Measurements from ENCODE around the gene CTIF. TPM values are rescaled to one million over a fixed set of nuclear protein-coding genes. Genes with fewer than 3 reads are reported as not detected.
A peak's percentile ranks its signal among the peaks of the same experiment; 100 is the strongest.

Gene CTIF
- total RNA-seq, 1 donor from 2014 or later = 24.9 TPM

DNA sequence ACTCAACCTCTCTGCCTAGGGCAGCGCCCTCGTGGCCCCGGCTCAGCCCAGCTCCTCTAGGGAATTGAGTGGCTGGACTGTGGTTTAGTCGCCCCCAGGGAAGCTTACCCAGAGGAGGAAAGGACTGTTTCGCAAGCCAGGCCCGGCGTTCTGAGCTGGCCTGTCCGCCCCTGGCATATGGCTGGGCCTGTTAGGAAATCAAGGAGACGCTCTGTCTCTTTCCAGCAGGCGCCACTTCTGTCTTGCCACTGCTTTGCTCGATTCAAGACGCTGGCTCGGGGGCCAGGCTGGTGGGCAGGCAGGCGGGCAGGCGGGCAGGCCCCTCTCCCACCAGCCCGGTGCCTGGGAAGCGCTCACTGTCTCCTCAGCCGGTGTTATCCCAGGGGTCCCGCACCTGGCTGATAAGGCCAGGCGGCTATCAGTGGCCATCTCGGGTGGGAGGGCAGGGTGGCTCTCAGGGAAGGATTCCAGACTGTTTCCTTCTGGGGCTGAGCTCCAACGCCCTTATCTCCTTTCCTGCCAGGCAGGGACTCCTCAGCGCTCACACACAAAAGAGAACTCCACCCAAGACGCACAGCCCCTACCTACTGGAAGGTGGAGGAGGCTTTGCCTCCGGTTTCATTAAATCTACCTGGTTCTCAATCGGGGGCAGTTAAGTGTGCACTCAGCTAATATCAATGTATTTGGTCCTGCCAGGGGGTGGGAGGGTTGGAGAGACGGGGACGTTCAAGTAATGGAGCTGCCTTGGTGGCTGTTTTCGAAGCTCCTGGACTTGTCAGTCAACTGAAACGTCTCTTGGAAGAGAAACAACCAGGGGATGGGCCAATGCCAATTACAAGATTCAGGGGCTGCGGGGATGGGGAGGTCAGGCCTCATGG is 302.8 kb downstream of the CTIF start:
- peak; percentile 68 for DNase-seq (ENCODE audit: low read depth)

DNA sequence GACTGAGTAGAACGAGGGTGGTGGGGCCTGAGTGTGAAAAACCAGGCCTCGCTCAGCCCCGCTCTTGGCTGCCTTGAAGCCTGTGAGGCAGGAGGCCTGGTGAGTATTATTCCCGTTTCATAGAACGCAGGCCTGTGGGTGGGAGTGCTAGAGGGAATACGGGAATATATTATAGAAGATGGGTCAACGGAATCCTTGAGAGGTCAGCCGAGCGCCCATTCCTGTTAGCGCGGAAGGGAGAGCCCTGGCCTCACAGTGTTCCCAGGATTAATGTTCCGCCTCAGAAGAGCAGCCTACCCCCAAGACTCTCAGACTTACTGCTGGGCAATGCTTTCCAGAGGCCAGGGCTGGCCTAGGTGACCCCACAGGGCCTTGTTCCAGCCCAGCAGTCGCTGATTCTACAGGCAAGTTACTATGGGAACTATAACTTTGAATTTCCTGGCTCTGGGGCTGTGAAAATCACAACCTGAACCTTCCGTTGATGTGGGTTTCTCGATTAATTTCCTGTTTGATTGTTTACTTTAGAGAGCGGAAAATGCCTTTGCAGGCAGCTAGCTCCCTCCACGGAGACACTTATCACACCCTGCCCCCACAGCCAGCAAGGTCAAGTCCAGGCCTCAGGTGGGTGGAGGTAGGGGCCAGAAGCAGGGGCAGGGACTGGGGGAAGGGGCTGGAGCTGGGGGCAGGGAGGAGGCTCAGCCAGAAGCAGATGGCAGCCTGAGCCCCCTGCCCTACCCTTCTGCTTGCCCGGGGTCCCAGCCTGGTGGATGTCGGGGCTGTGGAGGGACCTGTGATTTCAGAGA is 303.6 kb downstream of the CTIF start:
- no peak for DNase-seq (ENCODE audit: low read depth)

DNA sequence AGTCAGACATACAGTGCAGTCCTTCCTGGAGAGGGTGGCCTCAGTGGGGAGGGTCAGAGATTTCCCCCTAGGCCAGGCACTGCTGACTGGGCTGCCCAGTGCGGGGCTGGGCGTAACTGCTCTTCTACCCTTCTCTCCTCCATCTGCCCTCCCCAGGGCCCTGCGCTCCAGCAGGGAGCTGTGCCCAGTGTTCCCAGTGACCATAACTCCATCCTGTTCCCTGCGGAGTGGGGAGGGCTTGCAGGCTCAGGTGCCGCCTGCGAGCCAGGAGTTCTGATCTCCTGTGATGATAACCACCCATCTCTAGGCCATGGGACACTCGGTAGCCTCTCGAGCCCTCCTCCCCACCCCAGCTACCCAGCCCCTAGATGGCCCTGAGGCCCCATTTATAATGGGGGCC is 304.3 kb downstream of the CTIF start:
- no peak for DNase-seq (ENCODE audit: low read depth)

DNA sequence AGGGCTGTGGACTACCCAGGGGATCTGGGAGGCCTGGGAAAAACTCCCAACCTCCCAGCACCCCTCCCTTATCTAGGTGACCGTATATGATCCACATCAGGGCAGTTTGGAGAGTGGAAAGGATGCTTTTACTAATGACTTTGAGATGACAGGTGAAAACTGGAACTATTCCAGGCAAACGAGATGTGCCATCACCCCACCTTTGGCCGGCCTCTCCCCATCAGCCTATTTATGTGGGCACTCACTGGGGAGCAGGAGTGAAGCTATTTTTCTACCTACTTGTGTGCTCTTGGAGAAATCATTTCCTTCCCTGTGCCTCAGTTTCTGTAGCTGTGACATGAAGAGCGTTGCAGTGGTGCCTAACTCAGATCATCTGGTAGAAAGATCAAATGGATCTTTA is 304.8 kb downstream of the CTIF start:
- no peak for DNase-seq (ENCODE audit: low read depth)

DNA sequence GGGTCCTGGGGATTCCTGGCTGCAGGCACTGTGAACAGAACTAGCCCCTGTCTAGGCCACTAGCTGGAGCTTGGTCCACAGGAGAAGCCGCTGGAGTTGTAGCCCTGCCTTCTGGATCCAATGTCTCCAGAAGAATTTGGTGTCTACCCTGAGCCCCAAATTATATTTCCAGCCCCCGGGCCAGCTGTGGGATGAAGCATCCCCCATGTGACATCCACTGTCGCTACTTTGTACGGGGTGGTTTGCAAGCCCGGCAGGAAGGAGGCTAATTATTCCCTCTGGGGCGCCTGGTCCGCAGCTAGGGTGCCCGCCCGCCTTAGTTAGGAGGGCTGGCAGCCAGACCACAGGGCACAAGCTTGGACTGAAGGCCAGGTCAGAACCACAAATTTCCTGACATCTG is 305.4 kb downstream of the CTIF start:
- peak; percentile 57 for DNase-seq (ENCODE audit: low read depth)

DNA sequence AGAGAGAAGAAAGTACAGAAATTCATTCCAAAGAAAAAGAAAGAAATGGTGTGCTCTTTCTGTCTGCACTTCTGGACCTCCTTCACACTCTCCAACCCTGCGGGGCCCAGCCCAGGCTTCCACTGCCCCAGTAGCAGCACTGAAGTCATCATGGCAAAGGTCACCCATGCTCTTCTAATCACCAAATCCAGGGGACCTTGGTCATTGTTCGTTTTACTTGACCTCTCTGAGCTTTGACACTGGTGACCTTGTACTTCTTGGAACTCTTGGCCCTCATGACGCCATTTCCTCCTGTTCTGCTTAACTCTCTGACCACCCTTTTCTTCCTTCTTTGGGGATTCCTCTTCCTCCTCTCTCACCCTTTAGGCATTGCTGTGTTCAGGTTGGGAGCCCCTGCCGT is 306.3 kb downstream of the CTIF start:
- no peak for DNase-seq (ENCODE audit: low read depth)

DNA sequence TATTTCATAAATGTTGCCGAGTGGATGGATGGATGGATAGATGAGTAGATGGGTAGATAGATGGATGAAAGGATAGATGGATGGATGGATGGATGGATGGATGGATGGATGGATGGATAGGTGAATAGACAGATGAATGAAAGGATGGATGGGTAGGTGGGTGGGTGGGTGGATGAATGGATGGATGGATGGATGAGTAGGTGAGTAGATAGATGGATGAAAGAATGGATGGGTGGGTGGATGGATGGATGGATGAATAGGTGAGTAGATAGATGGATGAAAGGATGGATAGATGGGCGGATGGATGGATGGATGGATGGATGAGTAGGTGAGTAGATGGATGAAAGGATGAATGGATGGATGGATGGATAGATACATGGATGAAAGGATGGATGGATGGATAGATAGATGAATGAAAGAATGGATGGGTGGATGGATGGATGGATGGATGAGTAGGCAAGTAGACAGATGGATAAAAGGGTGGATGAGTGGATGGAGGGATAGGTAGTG is 307.6 kb downstream of the CTIF start:
- no peak for DNase-seq (ENCODE audit: low read depth)

DNA sequence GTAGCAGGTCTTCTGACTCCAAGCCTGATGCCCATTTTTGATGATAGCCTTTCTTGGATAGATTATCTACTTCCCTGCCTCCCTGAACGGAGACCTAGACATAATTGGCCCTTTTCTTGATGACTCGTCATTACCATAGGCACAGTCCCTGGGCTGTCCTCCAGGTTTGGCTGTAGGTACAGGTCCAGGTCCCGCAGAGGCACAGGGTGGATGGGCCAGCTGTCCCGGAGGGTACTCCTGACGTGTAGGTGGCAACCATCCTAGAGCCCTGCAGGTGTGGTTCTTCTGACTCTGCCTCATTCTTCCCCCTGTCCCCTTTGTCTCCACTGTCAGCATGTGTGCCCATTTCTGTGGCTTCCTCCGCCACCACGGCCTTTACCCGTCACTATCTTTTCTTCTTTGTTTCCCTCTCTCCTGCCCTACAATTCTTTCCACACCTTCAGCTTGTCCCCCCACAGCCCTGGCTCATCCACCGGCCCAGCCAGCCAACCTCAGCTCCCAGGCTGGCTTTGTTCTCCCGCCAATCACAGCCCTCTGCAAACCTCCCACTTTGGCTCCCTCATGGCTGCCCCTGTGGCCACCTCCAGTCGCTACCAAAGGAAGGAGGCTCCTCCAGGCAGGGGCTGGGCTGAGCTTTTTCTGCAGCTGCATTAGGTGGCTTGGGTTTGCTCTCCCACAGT is 309.1 kb downstream of the CTIF start:
- no peak for DNase-seq (ENCODE audit: low read depth)

DNA sequence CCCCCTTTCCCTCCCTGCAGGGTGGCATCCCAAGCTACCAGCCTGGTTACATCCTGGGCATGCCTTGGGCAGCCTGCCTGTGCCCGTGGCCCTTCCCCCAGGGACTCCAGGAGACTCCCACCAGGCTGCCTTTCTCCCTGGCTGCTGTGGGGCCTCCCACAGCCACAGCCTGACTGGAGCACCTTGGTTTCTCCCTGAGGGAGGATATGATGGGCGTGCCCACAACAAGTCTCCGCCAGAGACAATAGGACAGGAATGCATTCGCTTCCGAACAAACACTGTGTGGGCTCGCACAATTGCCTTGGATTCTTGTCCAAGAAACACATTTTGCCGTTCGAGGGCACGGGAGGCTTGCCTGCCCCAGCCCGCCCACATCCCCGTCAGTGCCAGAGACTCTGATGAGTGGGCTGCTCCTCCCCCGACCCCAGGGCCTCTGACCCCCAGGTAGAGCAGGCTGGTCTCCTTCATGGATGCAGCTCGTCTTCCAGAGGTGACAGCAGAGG is 309.9 kb downstream of the CTIF start:
- DNase-seq (ENCODE audit: low read depth) = no peak

DNA sequence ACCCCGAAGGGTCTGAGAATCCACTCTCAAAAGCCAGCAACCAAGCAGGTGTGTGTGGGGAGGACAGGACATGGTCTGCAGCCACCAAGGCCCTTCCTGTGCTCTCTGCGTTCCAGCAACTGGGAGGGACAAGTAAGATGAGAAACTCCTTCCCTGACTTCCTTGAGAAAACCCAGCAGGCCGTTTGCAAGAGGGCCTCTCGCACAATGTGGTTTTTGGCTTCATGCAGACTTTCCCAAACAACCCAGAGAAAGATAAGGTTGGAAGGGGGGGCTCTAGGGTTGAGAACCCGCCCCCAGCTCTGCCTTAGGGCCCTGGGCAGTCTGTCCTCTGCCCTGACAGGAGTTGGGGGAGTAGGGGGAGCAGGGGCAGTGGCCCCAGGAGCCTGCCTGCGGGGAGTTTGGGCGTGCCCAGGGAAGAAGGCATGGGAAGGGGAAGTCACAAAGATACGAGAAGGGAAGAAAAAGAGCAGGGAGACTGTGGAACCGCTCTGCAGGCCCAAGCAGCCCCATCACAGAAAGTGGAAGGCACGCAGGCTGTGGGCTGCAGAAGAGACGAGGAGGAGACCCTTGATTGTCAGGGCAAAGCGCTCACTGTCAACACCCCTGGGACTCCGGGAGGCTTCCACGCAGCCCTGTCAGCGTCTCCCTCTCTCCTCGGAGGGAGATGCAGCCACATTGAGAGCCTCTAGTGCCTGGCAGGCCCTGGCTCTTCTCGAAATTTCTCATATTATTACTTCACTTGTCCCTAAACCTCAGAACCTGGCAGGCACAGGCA is 312.2 kb downstream of the CTIF start:
- no peak for DNase-seq (ENCODE audit: low read depth)

DNA sequence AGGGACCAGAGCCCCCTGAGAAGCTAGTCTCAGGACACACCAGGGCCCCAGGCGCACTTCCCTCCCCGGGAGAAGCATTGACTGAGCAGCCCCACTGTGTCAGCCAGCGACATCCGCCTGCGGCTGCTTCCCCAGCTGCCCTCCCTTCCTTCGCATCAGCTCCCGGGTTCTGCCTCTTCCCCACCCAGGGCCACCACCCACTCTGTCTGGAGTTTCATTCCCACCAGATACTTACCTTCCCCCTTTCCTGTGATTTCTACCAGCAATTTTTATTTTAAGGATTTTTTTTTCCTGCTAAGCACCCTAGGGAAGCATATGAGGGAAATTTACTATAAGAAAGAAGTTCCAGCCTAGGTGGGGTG is 312.7 kb downstream of the CTIF start:
- DNase-seq (ENCODE audit: low read depth) = no peak

DNA sequence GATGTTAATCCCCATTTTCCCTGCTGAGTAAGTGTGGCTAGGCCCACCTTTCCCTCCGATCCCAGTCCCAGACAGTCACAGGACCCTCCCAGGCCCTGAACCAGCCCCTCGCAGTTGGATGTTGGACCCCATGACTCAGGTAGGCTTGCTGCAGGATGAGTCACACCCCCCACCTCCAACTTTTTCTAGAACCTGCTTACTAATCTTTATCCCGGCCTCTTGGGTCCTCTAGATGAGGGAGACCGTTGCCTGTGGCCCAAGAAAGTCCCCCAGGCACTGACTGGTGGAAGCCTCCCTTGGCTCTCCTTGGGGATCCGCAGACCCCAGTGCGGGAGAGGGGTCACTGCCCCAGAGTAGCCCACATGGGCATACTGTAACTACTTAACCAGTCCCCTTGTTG is 313.5 kb downstream of the CTIF start:
- no peak for DNase-seq (ENCODE audit: low read depth)

DNA sequence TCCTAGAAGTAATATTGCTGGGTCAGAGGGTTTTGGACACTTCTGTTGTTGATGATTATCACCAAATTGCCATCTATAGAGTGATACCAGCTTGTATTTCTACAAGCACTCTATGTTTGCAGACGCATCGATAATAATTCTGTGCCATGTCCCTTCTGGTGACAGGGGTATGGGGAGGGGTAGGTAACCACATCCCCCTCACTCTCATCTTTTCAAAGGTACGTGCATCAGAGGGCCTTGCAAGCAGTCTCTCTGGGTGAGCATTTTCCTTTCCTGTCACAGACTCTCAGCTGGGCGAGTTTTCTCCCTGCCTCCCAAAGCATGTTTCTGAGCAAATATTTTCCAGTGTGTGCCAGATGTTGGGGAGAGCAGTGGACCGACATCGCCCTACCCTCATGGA is 314.0 kb downstream of the CTIF start:
- no peak for DNase-seq (ENCODE audit: low read depth)

DNA sequence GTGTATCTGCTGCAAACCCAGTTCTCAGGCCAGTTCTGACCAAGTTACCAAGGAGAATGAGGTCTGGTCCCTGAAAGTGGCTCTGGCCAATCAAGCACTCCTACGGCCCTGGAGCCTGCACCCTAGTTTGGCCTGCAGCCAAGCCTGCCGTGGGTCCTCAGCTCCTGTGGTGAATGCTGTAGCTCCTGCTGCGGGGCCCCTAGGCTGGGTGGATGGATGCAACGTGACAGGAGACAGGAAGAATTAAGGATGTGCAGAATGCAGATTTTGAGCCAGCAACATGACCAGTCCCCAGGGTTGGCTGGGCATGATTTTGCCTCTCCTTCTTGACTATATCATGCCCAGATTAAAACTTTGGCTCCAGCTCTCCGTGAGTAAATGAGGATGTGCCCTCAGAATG is 314.8 kb downstream of the CTIF start:
- DNase-seq (ENCODE audit: low read depth) = no peak

DNA sequence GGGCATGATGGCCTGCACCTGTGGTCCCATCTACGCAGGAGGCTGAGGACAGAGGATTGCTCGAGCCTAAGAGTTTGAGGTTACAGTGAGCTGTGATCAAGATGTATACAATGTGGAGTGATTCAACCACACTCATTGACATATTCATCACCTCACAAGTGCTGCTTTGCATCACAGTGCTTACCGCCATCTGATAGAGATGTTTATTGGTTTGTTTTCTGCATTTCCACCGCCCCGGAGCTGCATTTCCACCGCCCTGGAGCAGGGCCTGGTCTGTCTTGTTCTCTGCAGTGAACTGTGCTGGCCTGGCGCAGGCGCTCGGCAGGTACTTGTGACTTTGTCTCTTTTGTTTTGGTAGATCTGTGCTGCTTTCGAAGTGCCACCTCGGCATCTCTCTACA is 315.9 kb downstream of the CTIF start:
- DNase-seq (ENCODE audit: low read depth) = no peak

DNA sequence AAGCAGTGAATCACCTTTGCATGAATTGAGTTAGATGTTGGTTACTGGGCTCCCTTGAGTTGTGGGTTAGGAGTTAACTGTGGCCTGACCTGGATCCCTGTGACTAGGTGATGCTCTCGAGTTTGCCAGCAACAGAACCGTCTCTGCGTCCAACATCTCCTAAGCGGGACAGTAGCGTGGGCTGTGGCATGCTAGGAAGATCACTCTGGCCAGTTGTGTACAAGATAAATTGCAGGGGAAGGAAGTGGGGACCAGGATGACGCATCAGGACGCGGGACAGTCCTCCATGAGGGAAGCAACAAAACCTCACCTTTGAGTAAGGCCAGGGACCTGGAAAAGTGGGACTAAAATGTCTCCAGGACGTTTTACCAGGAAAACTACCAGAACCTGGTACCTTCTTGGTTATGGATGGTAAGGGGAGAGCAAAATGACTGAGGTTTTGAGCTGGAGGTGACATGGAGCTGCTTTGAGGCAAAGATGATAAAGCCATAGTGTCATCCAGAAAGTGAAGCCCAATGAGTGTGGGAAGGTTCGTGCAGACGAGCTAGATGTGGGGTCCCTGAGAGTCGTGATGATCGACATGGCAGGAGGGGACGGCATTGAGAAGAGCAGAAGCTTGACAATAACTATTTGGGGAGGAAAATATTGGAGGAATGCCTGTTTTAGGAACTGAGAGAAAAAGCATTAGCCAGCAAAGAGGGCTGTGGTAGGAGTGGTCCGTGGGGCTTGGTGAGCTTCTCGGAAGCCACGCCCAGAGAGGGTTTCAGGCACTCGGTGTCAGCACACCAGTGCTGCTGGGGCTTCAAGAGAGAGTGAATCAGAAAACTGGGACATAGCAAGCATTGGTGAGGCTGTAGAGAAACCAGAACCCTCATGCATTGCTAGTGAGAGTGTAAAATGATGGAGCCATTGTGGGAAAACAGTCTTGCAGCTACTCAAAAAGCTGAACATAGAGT is 316.9 kb downstream of the CTIF start:
- DNase-seq (ENCODE audit: low read depth) = no peak

DNA sequence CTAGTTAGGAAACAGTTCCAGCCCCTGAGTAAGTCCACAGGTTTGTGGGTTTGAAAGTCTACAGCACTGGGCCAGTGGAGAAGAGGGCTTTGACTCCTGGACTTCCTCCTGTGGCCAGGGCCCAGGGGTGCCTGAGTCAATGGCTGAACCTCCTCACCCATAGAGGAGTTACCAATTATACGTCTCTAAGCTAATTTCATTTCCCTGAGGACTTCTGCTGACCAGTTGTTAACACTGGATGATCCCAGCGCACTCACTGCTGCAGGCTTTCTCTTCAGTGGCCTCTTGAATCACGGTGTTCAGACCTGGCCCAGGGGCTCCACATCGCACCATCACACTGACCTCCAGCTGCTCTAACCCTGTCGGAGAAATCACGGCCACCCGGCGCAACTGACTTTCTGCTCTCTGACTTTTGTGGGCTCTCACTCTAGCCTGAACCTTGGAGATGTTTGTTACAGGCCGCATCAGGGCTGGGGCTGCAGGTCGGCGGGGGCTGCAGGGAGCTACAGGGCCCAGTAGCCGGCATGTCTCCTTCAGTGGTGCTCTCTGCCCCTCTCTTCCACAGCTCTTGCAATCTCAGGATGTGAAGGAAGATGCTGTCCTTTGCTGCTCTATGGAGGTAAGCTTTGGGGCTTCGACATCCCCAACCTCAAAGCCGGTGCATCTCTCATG is 318.3 kb downstream of the CTIF start:
- DNase-seq (ENCODE audit: low read depth) = no peak

DNA sequence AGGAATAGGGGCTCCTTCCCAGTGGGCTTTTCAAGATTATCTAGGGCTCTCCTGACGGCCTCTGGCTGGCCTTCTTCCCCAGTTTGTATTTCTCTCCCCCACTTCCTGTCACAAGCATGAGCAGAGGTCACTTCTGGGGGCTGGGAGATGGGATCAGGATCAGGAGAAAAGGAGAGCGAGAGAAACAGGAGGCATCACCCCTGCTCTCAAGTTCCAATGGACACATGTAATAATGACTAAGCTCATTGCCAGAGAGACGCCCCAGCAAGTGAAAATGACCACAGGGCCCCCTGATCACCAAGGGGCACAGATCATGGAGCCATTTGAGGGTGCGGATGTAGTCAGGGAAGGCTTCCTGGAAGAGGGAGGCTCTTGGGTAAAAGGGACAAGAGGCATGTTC is 319.8 kb downstream of the CTIF start:
- DNase-seq (ENCODE audit: low read depth) = no peak

Measured in myocyte (in vitro differentiated cells).